Left ventricle myocardium inferior (tissue), 1 donor: ENCODE measurements around the gene GPBAR1. TPM values are rescaled to one million over a fixed set of nuclear protein-coding genes. Genes with fewer than 3 reads are reported as not detected.
A peak's percentile ranks its signal among the peaks of the same experiment; 100 is the strongest.

ENCODE experiments used
- DNase-seq: peaks from one replicate; pipeline ENCODE4 v3.0.0-alpha.2; 2020
- H3K27ac ChIP-seq: fragments of 200-600 bp; replicated peaks from 2 replicates; pipeline ENCODE4 v1.8.0; 2021
- H3K27me3 ChIP-seq: fragments of 200-600 bp; 2 replicates; pipeline ENCODE4 v1.8.0; 2021; ENCODE audit warnings: low read depth
- H3K36me3 ChIP-seq: fragments of 200-600 bp; 2 replicates; pipeline ENCODE4 v1.8.0; 2021
- H3K4me1 ChIP-seq: fragments of 200-600 bp; 2 replicates; pipeline ENCODE4 v1.8.0; 2021
- H3K4me3 ChIP-seq: fragments of 200-600 bp; 2 replicates; pipeline ENCODE4 v1.8.0; 2021; ENCODE audit warnings: mild to moderate bottlenecking, moderate library complexity
- H3K9me3 ChIP-seq: fragments of 200-600 bp; replicated peaks from 2 replicates; pipeline ENCODE4 v1.8.0; 2021
- CTCF ChIP-seq: fragments of 200-600 bp; IDR thresholded peaks from 2 replicates; pipeline ENCODE4 v1.8.0; 2021; ENCODE audit warnings: antibody characterized with exemption, mild to moderate bottlenecking, borderline replicate concordance
- intact Hi-C: fragments of 100-400 bp; cut with micrococcal nuclease; formaldehyde crosslinking; loops from one replicate; pipeline ENCODE4 v1.11.0; 2022
- total RNA-seq: library from RNA; stranded (reverse); fragmentation: NEBNext Ultra II Directional; extraction: Animal tissue kit (Norgen Biotek cat#: 25700); gene quantifications from one replicate; pipeline ENCODE4 v1.2.1, GENCODE V29; 2021
- donor health status: DM: no; HTN: yes; CAD: no; lungs with severe emphysema.

Gene GPBAR1
- total RNA-seq, 1 donor from 2014 or later: 1.5 TPM

GRCh38 chr2:218224186-218224585 is 36.6 kb upstream of the GPBAR1 start:
- peaks cover 79% of the 10 kb centered on the region for H3K4me1 ChIP-seq
- no peaks in the 10 kb centered on the region for H3K9me3 ChIP-seq
- H3K36me3 ChIP-seq: peaks cover 50% of the 10 kb centered on the region
- no peak overlapping the region for H3K27ac ChIP-seq
- no peak for TF ChIP-seq CTCF
- H3K27me3 ChIP-seq: no peaks in the 10 kb centered on the region
- intact Hi-C loops: no loop called here
- no peak overlapping the region for H3K4me3 ChIP-seq
- no peak for DNase-seq

- Histone ChIP-seq H3K36me3 (peaks cover 78% of the 10 kb centered on the region), H3K4me3 (no peak overlapping the region), H3K9me3 (no peaks in the 10 kb centered on the region), H3K4me1 (peaks cover 75% of the 10 kb centered on the region), H3K27me3 (no peaks in the 10 kb centered on the region), H3K27ac (no peak overlapping the region)
- intact Hi-C loops: no loop called here
- no peak for TF ChIP-seq CTCF
- DNase-seq: no peak
Observed at GRCh38 chr2:218226903-218227302, 33.9 kb upstream of the GPBAR1 start.

- peak overlapping the region; percentile 73 for H3K27ac ChIP-seq
- peaks cover 94% of the 10 kb centered on the region for H3K36me3 ChIP-seq
- no peaks in the 10 kb centered on the region for H3K9me3 ChIP-seq
- TF ChIP-seq CTCF: no peak
- intact Hi-C loops: no loop called here
- H3K4me3 ChIP-seq: no peak overlapping the region
- no peaks in the 10 kb centered on the region for H3K27me3 ChIP-seq
- peaks cover 64% of the 10 kb centered on the region for H3K4me1 ChIP-seq
- no peak for DNase-seq
Observed at GRCh38 chr2:218228366-218229090, 32.3 kb upstream of the GPBAR1 start.

- Histone ChIP-seq H3K4me1 (peaks cover 62% of the 10 kb centered on the region), H3K36me3 (peaks cover 100% of the 10 kb centered on the region), H3K27ac (peak overlapping the region; percentile 73), H3K4me3 (no peak overlapping the region), H3K27me3 (no peaks in the 10 kb centered on the region), H3K9me3 (no peaks in the 10 kb centered on the region)
- no peak for DNase-seq
- no peak for TF ChIP-seq CTCF
- intact Hi-C loops: no loop called here
Observed at GRCh38 chr2:218229239-218229638, 31.6 kb upstream of the GPBAR1 start.

- no peak overlapping the region for H3K4me3 ChIP-seq
- peaks cover 58% of the 10 kb centered on the region for H3K4me1 ChIP-seq
- H3K9me3 ChIP-seq: no peaks in the 10 kb centered on the region
- H3K36me3 ChIP-seq: peaks cover 100% of the 10 kb centered on the region
- no peak for DNase-seq
- no peak for TF ChIP-seq CTCF
- intact Hi-C loops: loop anchor here (2.0 kb wide), 1 partner anchor 43 kb away; no protein-coding TSS in a partner anchor
- H3K27me3 ChIP-seq: no peaks in the 10 kb centered on the region
- H3K27ac ChIP-seq: peak overlapping the region; percentile 73
Observed at GRCh38 chr2:218229851-218230250, 31.0 kb upstream of the GPBAR1 start.
